H9 (cell line): Measurements from ENCODE around the gene CHN2. TPM values are rescaled to one million over a fixed set of nuclear protein-coding genes. Genes with fewer than 3 reads are reported as not detected.

ENCODE experiments used
- DNase-seq: peaks from one replicate; pipeline ENCODE4 v3.0.0-alpha.2; 2017
- H2AFZ ChIP-seq: one replicate; pipeline ENCODE4 v1.6.1; 2013; ENCODE audit warnings: mild to moderate bottlenecking, low read length, control low read depth, moderate library complexity
- H2AK5ac ChIP-seq: 2 replicates; pipeline ENCODE4 v1.6.1; 2013; ENCODE audit warnings: low read length, control low read depth, mixed read lengths; ENCODE audit not compliant: insufficient read length
- H2BK120ac ChIP-seq: one replicate; pipeline ENCODE4 v1.6.1; 2013; ENCODE audit warnings: low read depth, mild to moderate bottlenecking, low read length, control low read depth, inconsistent platforms; ENCODE audit not compliant: poor library complexity, severe bottlenecking
- H2BK12ac ChIP-seq: 2 replicates; pipeline ENCODE4 v1.6.1; 2013; ENCODE audit warnings: low read length, control low read depth, mixed read lengths, low read depth; ENCODE audit not compliant: insufficient read length
- H2BK15ac ChIP-seq: 2 replicates; pipeline ENCODE4 v1.6.1; 2013; ENCODE audit warnings: low read depth, low read length, control low read depth
- H2BK20ac ChIP-seq: one replicate; pipeline ENCODE4 v1.6.1; 2013; ENCODE audit warnings: low read depth, mild to moderate bottlenecking, low read length, control low read depth, inconsistent platforms; ENCODE audit not compliant: poor library complexity, severe bottlenecking
- H2BK5ac ChIP-seq: 2 replicates; pipeline ENCODE4 v1.6.1; 2013; ENCODE audit warnings: low read length, control low read depth, mixed read lengths; ENCODE audit not compliant: insufficient read length
- H3K14ac ChIP-seq: 2 replicates; pipeline ENCODE4 v1.6.1; 2013; ENCODE audit warnings: low read length, control low read depth; ENCODE audit not compliant: insufficient read depth
- H3K18ac ChIP-seq: 2 replicates; pipeline ENCODE4 v1.6.1; 2013; ENCODE audit warnings: low read depth, mild to moderate bottlenecking, mixed read lengths, low read length, control low read depth; ENCODE audit not compliant: insufficient read length
- H3K23ac ChIP-seq: 2 replicates; pipeline ENCODE4 v1.6.1; 2013; ENCODE audit warnings: low read length, control low read depth, mixed read lengths, low read depth; ENCODE audit not compliant: insufficient read length
- H3K23me2 ChIP-seq: 2 replicates; pipeline ENCODE4 v1.6.1; 2013; ENCODE audit warnings: low read depth, mild to moderate bottlenecking, mixed read lengths, low read length, control low read depth; ENCODE audit not compliant: insufficient read length, poor library complexity, severe bottlenecking
- H3K27ac ChIP-seq: 2 replicates; pipeline ENCODE4 v1.5.1; 2013; ENCODE audit warnings: low read length, control low read depth, mixed read lengths, low read depth; ENCODE audit not compliant: insufficient read length
- H3K27me3 ChIP-seq: 2 replicates; pipeline ENCODE4 v1.6.1; 2013; ENCODE audit warnings: low read length, control low read depth, inconsistent platforms; ENCODE audit not compliant: insufficient read depth
- H3K4ac ChIP-seq: 2 replicates; pipeline ENCODE4 v1.6.1; 2013; ENCODE audit warnings: low read depth, mild to moderate bottlenecking, control low read depth, inconsistent platforms, low read length, moderate library complexity
- H3K4me1 ChIP-seq: 2 replicates; pipeline ENCODE4 v1.6.1; 2013; ENCODE audit warnings: low read length, control low read depth, inconsistent platforms; ENCODE audit not compliant: insufficient read depth
- H3K4me2 ChIP-seq: 2 replicates; pipeline ENCODE4 v1.6.1; 2013; ENCODE audit warnings: low read length, control low read depth, mixed read lengths; ENCODE audit not compliant: insufficient read length, insufficient read depth
- H3K56ac ChIP-seq: 2 replicates; pipeline ENCODE4 v1.6.1; 2013; ENCODE audit warnings: low read depth, mild to moderate bottlenecking, mixed read lengths, low read length, control low read depth; ENCODE audit not compliant: insufficient read length
- H3K79me1 ChIP-seq: 2 replicates; pipeline ENCODE4 v1.6.1; 2013; ENCODE audit warnings: low read depth, mild to moderate bottlenecking, moderate library complexity, low read length, control low read depth, inconsistent platforms; ENCODE audit not compliant: insufficient read depth, poor library complexity, severe bottlenecking
- H3K79me2 ChIP-seq: 2 replicates; pipeline ENCODE4 v1.6.1; 2013; ENCODE audit warnings: low read length, control low read depth, inconsistent platforms; ENCODE audit not compliant: insufficient read depth
- H3K9ac ChIP-seq: 2 replicates; pipeline ENCODE4 v1.6.1; 2013; ENCODE audit warnings: low read length, control low read depth, mixed read lengths; ENCODE audit not compliant: insufficient read length; ENCODE audit errors: extremely low read depth
- H3K9me3 ChIP-seq: one replicate; pipeline ENCODE4 v1.6.1; 2013; ENCODE audit warnings: low read depth, low read length, inconsistent platforms; ENCODE audit not compliant: control insufficient read depth
- H3T11ph ChIP-seq: one replicate; pipeline ENCODE4 v1.6.1; 2013; ENCODE audit warnings: mild to moderate bottlenecking, low read length, control low read depth, inconsistent platforms
- H4K20me1 ChIP-seq: one replicate; pipeline ENCODE4 v1.6.1; 2013; ENCODE audit not compliant: control insufficient read depth, insufficient read length, insufficient read depth
- H4K5ac ChIP-seq: 2 replicates; pipeline ENCODE4 v1.6.1; 2013; ENCODE audit warnings: low read depth, mild to moderate bottlenecking, mixed read lengths, low read length, control low read depth; ENCODE audit not compliant: insufficient read length
- H4K8ac ChIP-seq: replicated peaks from 2 replicates; pipeline ENCODE4 v1.6.1; 2013; ENCODE audit warnings: low read length, control low read depth, mixed read lengths, low read depth; ENCODE audit not compliant: insufficient read length
- H4K91ac ChIP-seq: 2 replicates; pipeline ENCODE4 v1.6.1; 2013; ENCODE audit warnings: low read depth, mild to moderate bottlenecking, moderate library complexity, mixed read lengths, low read length, control low read depth; ENCODE audit not compliant: insufficient read length
- H3K27ac Mint-ChIP-seq, 3 experiments: 2 replicates in 2 of 3; 3 replicates in 1 of 3; pipeline ENCODE4 v1.8.0; 2020 to 2021; ENCODE audit warnings: mixed read lengths in 3 of 3, mild to moderate bottlenecking in 1 of 3, moderate library complexity in 1 of 3
- H3K27me3 Mint-ChIP-seq: 2 replicates; pipeline ENCODE4 v1.8.0; 2021; ENCODE audit warnings: low read depth, mild to moderate bottlenecking, moderate library complexity, mixed read lengths
- H3K36me3 Mint-ChIP-seq, 3 experiments: 2 replicates in 2 of 3; 3 replicates in 1 of 3; pipeline ENCODE4 v1.8.0; 2020 to 2021; ENCODE audit warnings: low read depth in 3 of 3, mixed read lengths in 3 of 3; ENCODE audit not compliant: insufficient read depth in 1 of 3
- H3K4me1 Mint-ChIP-seq, 2 experiments: 2 replicates each; pipeline ENCODE4 v1.8.0; 2020; ENCODE audit warnings: mixed read lengths in 2 of 2
- H3K4me3 Mint-ChIP-seq, 2 experiments: 2 replicates in 1 of 2; 3 replicates in 1 of 2; pipeline ENCODE4 v1.8.0; 2020 to 2021; ENCODE audit warnings: mild to moderate bottlenecking in 2 of 2, mixed read lengths in 2 of 2, moderate library complexity in 1 of 2
- H3K9me3 Mint-ChIP-seq, 2 experiments: 2 replicates in 1 of 2; 3 replicates in 1 of 2; pipeline ENCODE4 v1.8.0; 2020; ENCODE audit warnings: mild to moderate bottlenecking in 2 of 2, mixed read lengths in 2 of 2, moderate library complexity in 1 of 2
- CTCF ChIP-seq: fragments of 200-600 bp; sonication (generic); conservative IDR thresholded peaks from 3 replicates; pipeline ENCODE4 v1.8.0; 2021; ENCODE audit warnings: antibody characterized with exemption, mild to moderate bottlenecking
- WGBS: extraction: QIAGEN DNeasy Blood & Tissue Kit; methylation state at CpG from one replicate; pipeline ENCODE4 v1.1.7; 2013; ENCODE audit warnings: missing lambda C conversion rate, low lambda C conversion rate, mixed read lengths; ENCODE audit not compliant: insufficient read length; ENCODE audit errors: extremely low coverage; 5-methylcytosine and 5-hydroxymethylcytosine counted together
- total RNA-seq: library from RNA; stranded (reverse); gene quantifications from 2 replicates; pipeline ENCODE4 v1.2.1, GENCODE V29; 2021

Gene CHN2
- total RNA-seq, 1 experiment from 2014 or later: 3.3 TPM

DNA sequence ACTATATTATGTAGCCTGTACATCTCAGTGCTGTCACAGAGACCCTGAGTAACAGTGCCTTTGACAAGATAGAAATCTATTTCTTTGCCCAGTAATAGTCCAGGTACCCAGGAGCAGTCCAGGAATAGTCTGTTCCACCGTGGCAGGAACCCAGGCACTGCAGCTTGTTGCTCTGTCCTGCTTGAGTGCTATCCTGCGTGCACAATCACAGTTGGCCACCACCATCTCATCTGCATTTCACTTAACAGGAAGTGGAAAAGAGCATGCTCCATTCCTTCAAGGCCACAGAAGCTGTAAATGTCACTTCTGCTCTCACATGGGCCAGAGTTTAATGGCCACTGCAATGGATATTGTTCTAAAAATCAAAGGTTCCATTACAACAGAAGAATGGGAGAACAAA lies 307.6 kb downstream of the CHN2 start:
- Histone ChIP-seq H4K20me1 (no peaks in the 10 kb centered on the region), H3K4me1 (peaks cover 5% of the 10 kb centered on the region; the same call in 1 of the 2 replicates), H3K9ac (no peak overlapping the region), H3K4ac (no peak overlapping the region), H2BK20ac (no peak overlapping the region), H3T11ph (no peak overlapping the region), H4K91ac (no peak overlapping the region), H3K27ac (no peak overlapping the region), H2AK5ac (no peak overlapping the region), H3K79me2 (no peaks in the 10 kb centered on the region), H2BK12ac (no peak overlapping the region), H3K23ac (no peak overlapping the region), H3K56ac (no peak overlapping the region), H2BK5ac (no peak overlapping the region), H4K8ac (no peak overlapping the region), H3K9me3 (no peaks in the 10 kb centered on the region), H2AFZ (no peak overlapping the region), H3K14ac (no peak overlapping the region), H3K79me1 (no peaks in the 10 kb centered on the region), H3K4me2 (no peak overlapping the region), H2BK120ac (no peak overlapping the region), H2BK15ac (no peak overlapping the region), H3K23me2 (no peaks in the 10 kb centered on the region), H4K5ac (no peak overlapping the region), H3K18ac (no peak overlapping the region), H3K27me3 (no peaks in the 10 kb centered on the region)
- TF ChIP-seq CTCF: no peak
- H3K9me3 Mint-ChIP-seq: no peaks in the 10 kb centered on the region
- H3K27ac Mint-ChIP-seq: no peak overlapping the region
- H3K36me3 Mint-ChIP-seq: no peaks in the 10 kb centered on the region
- no CpG with 5 or more reads among the region's 2 CpGs for WGBS
- H3K4me1 Mint-ChIP-seq: peaks cover 8 to 14% of the 10 kb centered on the region in 2 experiments
- H3K27me3 Mint-ChIP-seq: peaks cover 5% of the 10 kb centered on the region
- DNase-seq: no peak
- H3K4me3 Mint-ChIP-seq: no peak overlapping the region
